Eye (tissue), 1 donor: Measurements from ENCODE around the gene DNAJC18.
"Not testable (repeated sequence)": the region's sequence is repeated elsewhere in the genome, so short reads cannot be mapped to it uniquely, and the experiment has no call there.

ENCODE experiments used
- DNase-seq: peaks from one replicate; pipeline ENCODE4 v3.0.0-alpha.2; 2015

DNAJC18 gene

DNA sequence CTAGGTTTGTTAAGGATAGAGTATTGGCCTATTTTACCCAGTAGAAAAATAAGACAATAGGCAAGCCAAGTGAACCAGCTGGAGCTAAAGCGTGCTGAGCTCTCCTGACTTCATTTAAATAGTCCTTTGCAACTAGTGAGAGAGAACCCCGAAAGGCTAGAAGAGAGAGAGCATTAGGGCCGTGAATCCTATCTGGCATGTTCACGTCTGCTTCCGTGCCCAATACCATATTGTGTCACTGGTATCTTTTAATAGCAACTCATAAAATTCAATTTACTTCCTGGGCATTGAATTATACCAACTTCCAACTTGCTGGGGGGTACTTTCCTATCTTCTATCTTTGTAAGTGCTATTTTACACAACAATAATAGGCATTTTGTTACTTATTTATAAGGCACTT is 13.8 kb downstream of the DNAJC18 start:
- DNase-seq = no peak

DNA sequence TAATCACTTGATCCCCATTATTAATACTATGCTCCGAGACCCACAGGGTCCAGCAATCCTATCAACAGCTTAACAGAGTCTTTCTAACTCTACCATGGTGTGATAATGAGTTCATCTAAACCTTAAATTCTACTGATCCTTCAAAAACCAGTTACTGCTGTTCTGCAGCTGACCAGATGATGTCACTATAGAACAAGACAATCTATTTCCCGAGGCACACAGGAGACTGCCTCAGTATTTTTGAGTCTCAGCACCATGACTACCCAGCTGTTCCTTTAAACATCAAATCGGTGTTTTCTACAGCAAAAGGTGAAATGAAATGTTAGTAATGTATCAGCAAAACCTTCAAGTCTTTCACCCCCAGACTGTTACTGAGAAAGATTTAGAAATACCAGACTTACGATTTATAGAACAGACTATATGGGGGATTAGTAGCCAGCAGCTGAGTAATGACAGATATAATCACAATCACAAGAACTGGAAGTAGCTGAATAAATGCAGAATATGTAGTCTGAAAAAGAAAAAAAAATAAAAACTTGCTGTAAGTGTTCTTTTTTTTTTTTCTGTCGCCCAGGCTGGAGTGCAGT is 16.9 kb downstream of the DNAJC18 start:
- DNase-seq = peak; percentile 91

GRCh38 chr5:139419226-139420192 is 19.8 kb downstream of the DNAJC18 start:
- no peak for DNase-seq

- DNase-seq = no peak
Measured at GRCh38 chr5:139418793-139419192, 20.5 kb downstream of the DNAJC18 start.

DNA sequence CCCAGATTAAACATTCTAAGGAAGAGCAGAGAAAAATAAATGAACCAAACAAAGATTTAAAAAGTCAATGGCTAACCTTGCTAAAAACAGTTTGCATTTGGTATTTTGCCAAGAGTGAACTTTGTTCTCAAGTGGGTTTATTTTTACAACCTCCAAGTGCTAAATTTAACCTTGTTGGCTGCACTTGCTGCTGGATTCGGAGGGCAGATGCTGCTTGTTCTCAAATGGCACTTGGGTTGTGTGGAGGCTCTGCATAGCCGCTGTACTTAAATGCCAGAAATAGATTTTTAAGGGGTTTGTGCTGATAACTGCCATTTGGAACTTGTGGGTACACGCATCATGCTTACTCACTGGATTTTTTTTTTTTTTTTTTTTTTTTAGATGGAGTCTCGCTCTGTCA is 22.1 kb downstream of the DNAJC18 start:
- DNase-seq = no peak

DNA sequence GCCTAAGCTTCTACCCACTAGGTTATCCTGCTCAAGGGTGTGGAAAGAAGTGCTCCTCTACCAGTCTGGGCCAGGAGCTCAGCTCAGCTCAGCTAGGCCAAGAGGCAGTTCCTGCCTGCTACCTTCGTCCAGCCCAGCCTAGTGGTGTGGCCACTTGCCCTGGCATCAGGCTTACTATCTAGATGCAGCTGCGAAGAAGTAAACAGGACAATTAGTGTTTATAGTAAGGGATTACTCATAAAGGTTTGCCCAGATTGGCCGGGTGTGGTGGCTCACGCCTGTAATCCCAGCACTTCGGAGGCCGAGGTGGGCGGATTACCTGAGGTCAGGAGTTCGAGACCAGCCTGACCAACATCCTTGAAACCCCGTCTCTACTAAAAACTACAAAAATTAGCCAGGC is 22.7 kb downstream of the DNAJC18 start:
- DNase-seq = no peak

DNA sequence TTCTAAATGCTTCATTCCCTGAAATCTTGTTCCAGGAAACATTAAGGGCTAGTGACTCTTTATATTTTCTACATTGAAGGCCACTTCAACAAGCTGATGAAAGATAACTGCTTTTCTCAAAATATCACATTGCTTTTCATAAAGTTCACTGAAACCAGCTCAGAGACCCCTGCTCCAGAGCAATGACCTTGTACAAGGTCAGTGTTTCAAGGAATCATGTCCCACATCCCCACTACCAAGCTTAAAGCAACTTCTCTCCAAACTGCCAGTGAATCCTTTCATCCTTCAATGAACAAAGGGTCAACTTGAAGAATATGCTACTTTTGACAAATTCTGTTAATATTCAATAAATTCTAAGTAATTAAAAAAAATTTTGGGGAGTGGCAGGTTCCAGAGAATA is 23.5 kb downstream of the DNAJC18 start:
- DNase-seq = no peak

GRCh38 chr5:139415221-139415861 is 24.0 kb downstream of the DNAJC18 start:
- no peak for DNase-seq

DNA sequence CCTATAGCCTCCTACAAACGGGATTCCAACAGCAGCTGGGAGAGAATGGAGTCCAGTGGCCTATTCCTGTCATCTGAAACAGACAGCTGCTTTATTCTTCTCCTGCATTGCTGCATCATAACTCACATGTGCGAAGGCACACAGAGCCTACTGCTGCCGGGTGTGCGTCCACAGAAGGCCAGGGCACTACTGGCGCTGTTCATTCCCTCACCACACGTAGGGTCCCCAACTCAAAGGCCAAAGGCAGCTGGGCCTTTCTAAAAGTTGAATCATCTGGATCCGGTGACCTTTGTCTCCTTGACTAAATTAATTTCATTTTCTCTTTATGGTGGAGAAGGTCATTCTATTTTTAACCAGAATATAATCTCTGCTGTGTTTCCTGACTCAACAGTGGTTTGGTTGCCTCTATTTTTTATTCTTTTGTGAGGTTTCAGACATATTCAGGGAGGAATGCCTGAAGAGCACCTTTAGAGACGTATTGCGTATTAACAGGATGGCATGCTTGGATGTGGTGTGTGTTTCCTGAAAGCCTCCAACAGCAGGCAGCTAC is 24.7 kb downstream of the DNAJC18 start:
- DNase-seq = peak; percentile 41

DNA sequence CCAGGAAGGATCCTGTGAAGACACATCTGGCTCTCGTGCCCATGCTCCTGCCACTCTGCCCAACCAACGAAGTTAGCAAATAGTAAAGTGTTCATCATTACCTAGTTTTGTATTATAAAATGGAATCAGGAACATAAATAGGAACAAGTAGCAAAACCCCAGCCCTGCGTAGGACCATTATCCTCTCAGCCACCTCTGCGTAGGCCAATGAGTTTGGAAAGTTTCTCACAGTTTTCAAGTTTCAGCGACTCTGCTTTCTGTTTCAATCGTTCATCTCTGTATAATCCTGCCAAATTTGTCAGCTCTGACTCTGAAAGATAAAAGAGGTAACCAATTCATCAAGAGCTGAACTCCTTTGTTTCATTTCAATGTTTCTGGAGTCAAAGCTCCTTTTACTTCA is 25.4 kb downstream of the DNAJC18 start:
- DNase-seq = no peak

GRCh38 chr5:139413153-139413552 is 26.2 kb downstream of the DNAJC18 start:
- no peak for DNase-seq

DNA sequence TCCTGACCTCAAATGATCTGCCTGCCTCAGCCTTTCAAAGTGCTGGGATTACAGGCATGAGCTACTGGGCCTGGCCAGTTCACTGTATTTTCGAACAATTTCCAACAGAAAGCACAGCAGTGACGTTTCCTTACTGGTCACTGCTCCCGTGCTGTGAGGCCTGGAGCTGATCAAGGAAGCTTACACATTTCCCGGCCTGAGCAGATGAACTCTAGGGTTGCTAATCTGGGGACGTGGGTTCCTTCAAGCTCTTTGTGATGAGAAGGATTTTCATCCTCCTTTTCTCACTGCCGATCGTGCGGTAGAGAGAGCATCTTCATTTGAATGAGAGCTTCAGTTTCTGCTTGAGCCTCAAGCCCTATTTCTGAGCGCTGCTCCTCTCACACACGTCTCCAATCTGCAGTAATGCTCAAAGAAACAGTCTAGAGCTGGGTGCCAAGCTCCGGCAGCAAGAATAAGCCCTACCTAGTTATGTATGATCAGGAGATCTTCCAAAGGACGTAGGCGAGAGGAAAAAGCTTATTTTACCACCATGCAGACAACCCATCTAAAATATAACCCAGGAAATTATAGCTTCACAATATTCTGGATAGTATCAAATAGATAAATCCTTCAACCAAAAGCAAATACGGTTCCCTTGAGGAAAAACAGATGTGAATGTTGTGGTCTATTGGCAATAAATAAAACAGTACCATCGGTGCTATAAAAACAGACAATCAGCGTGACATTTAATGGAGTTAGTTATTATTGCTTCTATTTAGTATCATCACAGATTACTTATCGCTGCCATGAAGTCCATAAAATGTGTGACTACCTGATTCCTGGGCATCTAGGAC is 28.1 kb downstream of the DNAJC18 start:
- no peak for DNase-seq

GRCh38 chr5:139410121-139410992 is 29.0 kb downstream of the DNAJC18 start:
- no peak for DNase-seq

DNA sequence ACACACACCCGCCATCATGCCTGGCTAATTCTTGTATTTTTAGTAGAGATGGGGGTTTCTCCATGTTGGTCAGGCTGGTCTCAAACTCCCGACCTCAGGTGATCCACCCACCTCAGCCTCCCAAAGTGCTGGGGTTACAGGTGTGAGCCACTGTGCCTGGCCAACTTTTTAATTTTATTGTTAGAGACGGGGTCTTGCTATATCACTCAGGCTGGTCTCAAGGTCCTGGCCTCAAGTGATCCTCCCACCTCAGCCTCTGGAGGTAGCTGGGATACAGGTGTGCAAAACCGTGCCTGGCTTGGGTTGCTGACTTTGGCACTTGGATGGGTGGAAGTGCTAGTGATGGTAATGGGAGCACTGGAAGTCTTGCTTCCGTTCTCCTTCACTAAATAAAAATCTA is 30.2 kb downstream of the DNAJC18 start:
- not testable (repeated sequence) for DNase-seq

- DNase-seq = no peak
Measured at GRCh38 chr5:139408191-139408590, 31.1 kb downstream of the DNAJC18 start.

DNA sequence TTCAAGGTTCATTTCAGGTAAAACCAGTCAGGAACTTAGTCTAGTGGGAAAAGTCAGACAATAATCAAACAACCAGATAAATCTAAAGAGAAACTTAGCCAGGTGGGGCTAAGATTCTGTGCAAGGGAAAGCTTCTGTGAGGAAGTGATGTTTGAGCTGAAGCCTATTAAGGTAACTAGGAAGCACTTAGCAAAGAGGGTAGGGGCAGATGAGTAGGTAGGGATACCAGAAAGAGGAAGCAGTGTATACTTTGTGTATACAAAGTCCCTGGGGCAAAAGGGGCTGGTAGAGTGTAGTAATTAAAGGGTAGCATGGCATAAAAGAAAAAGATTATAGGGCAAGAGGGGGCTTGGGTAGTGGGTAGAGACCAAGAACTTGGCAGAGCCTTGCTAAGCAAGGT is 31.8 kb downstream of the DNAJC18 start:
- DNase-seq = no peak

DNA sequence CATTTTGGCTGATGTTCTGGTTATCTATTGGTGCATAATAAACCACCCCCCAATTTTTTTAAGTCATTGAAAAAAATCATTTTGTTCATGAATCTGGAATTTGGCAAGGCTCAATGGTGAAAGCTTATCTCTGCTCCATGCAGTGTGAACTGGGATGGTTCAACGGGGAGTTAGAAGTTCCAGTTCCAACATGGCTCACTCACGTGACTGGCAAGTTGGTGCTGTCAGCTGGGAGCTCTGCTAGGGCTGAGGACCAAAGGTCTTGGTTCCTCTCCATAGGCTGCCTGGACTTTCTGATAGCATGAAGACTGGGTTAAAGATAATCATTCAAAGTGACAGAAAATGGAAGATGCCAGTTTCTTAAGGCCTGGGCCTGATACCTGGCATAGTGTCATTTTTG is 32.4 kb downstream of the DNAJC18 start:
- DNase-seq = no peak

DNA sequence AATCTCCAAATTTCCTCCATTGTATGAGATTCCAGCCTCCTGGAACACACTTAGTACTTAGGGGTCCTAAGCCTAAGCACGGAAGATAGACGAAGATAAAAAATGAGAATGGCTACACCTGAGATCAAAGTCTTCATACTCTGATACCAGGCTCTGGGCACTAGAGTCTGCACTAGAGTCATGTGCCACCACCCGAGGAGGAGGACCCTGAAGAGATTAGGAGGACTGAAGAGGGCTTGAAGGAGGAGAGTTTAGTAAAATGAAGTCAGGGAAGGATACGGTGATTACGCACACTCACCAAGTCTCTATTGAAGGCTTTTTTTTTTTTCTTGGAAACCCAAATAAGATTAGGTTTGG is 34.9 kb downstream of the DNAJC18 start:
- no peak for DNase-seq

- peak; percentile 99 for DNase-seq
Measured at GRCh38 chr5:139403787-139404483, 35.4 kb downstream of the DNAJC18 start, which contains the start of gene SPATA24. TSS of gene SPATA24 (minus strand) at chr5:139404089. CDS start at chr5:139404060, 29 bp downstream.

DNA sequence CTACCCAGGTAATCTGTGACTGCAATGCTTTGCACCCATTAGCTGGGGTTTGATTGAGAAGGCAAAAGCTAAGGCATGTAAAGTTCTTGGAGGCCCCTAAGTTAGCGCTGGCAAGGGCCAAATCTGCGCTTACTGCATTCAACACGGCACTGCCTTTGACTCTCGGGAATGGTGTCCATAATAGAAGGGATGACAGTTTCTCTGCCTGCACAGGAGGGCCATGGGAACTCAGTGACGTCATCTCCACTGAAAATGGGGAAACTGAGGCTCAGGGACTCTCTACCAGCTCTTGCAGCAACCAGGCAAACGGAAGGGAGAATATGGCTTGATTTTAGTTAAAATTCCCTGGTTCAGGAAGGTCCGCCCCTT is 35.9 kb downstream of the DNAJC18 start:
- DNase-seq = no peak

DNA sequence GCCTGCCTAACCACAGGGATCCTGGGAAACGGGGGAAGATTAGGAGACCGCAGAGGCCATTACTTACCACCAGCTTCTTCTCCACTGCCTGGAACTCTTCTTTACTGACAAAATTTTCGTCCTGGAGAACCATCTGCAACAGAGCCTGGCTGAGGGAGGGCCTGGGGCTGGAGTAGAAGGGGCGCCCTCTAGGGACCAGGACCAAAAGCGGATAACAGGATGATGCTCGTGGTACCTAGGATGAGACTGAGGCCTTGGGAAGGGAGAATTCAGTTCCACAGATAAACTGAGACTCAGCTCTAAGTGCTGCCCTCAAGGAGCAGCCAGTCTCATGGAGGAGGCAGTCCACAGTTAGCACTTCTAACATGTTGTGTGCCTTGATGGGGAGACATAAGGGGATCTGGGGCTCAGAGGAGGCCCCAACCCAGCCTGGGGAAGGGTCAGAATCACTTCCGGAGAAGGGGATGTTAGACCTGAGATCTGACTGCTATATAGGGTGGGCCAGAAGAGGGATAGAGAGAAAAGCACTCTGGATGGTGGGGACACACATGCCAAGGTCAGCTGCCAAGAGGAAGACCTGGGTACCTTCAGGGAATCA is 36.7 kb downstream of the DNAJC18 start:
- no peak for DNase-seq
